ENCODE results near the gene OMA1. TPM values are rescaled to one million over a fixed set of nuclear protein-coding genes. Genes with fewer than 3 reads are reported as not detected.
"Not testable (repeated sequence)": the region's sequence is repeated elsewhere in the genome, so short reads cannot be mapped to it uniquely, and the experiment has no call there.

Gene OMA1
- polyA plus RNA-seq (2013, experiment 1 of 2; ENCODE audit: insufficient read length), result 9.3 TPM
- polyA plus RNA-seq (2013, experiment 2 of 2; ENCODE audit: insufficient read length), result 10.0 TPM

- peak; percentile 97 for DNase-seq
Observed at GRCh38 chr1:58546520-58547308, at the start of gene OMA1. TSS of gene OMA1 (minus strand) at chr1:58546726. CDS start at chr1:58539294, 7,432 bp downstream.

DNA sequence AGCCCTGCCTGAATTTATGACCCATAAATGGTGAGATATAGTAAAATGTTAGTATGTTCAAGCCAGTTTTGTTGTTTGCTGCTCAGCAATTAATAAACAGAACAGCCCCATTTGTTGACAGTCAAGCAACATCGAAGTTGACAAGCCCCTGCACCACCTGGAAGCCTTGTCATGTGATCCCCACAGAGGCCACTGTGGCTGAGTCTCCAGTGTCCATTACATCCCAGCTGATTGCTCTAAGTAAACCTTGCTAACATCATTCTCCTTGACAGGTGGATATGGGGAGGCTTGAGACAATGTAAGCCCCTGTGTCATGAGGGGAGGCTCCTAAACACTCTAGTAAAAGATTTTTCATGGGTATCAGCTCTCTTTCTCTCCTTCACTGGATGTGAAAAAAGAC is 48.0 kb upstream of the OMA1 start:
- DNase-seq, result no peak

- peak; percentile 93 for DNase-seq
Observed at GRCh38 chr1:58592522-58593134, 46.1 kb upstream of the OMA1 start.

DNA sequence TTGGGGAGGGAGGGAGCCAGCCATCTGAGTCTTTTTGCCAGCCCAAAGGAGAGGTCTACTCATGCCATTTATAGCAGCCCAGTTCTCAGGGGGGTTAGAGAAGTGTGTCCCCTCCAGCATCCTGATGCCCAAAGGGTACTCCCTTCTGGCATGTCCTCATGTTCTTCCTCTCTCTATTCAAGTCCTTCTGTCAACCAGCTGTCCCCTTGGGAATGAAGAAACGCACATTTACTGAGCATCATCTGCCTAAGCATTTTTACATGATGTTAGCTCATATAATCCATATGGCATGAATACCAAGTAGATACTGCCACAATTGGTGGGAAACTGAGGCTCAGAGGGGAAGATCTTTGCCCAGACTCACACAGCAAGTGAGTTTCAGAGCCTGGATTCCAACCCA is 45.3 kb upstream of the OMA1 start:
- no peak for DNase-seq

- DNase-seq, result no peak
Observed at GRCh38 chr1:58590019-58590418, 43.5 kb upstream of the OMA1 start.

DNA sequence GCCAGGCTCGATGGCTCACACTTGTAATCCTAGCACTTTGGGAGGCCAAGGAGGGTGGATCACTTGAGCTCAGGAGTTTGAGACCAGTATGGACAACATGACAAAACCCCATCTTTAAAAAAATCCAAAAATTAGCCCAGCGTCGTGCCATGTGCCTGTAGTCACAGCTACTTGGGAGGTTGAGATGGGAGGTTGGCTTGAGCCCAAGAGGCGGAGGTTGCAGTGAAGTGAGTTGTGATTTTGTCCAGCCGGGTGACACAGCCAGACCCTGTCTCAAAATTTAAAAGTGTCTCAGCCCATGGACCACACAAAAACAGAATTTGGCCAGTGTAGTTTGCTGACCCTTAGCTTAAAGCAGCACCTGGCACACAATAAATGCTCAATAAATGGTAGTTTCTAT is 41.9 kb upstream of the OMA1 start:
- DNase-seq, result no peak

- DNase-seq, result no peak
Observed at GRCh38 chr1:58587667-58588066, 41.1 kb upstream of the OMA1 start.

GRCh38 chr1:58586271-58586670 is 39.7 kb upstream of the OMA1 start:
- DNase-seq, result no peak

- DNase-seq, result peak; percentile 40
Observed at GRCh38 chr1:58585581-58586151, 39.1 kb upstream of the OMA1 start.

DNA sequence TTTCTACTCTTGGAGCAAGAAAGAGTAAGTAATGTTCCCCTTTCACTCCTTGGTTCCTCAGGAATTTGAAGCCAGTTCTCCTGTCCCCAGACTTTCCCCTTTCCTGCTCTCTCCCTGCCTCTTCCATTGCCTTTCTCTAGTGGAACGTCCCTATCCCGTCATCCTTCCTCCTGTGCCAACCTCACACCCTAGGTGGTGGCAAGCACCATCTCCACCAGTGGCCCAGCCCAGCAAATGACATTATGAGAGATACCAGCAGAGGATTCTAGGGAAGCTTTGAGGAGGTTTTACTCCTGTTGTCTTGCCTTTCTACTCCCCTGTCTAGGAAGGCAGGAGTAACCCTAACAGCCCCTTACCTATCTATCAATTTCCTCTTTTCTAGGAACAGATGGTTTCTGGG is 38.6 kb upstream of the OMA1 start:
- no peak for DNase-seq

- peak; percentile 97 for DNase-seq
Observed at GRCh38 chr1:58584082-58584895, 37.8 kb upstream of the OMA1 start.

DNA sequence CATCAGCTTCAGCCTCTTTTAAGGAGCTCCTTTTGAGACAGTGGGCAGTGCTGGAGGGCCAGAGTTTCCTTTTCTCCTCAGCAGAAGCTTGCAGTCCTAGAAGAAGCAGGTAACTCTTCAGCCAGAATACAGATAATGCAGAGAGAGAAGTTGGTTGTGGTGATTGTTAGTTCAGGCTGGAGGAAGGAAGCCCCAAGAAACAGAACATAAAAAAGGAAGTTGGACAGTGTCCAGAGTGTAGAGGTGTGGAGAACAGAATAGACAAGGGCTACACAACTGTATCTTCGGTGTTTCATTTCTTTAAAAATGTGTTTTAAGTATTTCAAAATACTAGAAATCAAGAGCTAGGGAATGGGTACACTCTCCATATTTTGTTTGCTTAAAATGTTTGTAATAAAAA is 37.0 kb upstream of the OMA1 start:
- DNase-seq, result no peak

GRCh38 chr1:58582143-58582542 is 35.6 kb upstream of the OMA1 start:
- not testable (repeated sequence) for DNase-seq

- DNase-seq, result no peak
Observed at GRCh38 chr1:58581641-58582040, 35.1 kb upstream of the OMA1 start.

GRCh38 chr1:58580186-58580585 is 33.7 kb upstream of the OMA1 start:
- DNase-seq, result no peak

DNA sequence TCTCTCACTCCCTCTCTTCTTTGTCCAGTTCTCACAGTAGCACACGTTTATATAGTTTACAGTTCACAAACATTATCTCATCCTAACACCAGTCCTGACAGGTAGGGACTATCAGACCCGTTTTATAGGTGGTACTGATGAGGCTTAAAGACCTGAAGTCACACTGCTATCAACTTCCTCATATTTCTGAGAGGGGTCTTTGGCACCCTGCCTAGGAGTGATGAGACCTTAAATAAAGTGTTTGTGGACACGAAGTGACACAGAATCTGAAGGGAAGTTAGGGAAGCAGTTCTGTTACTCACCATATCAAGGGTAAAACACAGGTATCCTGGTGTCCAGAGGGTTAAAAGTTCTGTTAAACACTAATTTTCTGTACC is 31.1 kb upstream of the OMA1 start:
- DNase-seq, result no peak

DNA sequence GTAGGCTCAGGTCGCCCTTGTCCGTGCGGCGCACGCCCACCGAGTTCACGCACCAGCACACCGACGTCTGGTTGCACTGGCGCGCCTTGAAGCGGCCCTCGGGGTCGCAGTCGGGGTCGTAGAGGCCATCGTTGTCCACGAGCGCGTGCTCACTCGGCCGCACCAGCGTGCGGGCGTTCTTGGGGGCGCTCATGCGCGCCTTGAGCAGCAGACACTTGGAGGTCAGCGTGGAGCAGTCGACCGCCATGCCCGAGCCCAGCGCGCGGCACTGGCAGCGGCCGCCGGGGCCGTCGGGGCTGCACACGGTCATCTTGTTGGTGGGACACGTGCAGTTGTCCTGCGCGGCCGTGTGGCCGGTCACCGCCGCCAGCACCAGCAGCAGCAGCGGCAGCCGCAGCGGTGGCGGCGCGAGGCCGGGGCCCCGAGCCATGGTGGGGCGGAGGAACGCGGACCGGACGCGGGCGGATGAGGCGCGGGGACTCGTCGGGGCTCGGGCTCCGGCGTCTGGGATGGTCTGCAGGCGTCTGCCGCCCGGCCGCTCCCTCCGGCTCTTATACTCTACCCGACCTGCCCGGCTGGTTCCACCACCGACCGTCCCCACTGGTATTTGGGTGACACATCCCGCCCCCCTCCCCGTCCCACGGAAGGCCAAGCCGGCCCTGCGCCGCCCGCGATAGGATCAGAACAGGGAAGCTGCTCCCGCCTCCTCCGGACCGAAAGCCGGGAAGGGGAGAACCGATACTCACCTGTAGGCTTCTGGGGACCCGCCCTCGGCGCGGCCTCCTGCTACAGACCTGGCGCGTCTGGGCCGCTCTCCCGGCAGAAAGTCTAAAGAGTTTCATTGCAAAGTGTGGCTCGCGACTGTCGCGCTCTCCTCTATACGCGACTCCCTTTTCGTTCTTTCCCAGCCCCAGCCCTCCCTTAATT is 30.5 kb upstream of the OMA1 start, which contains the start of gene TACSTD2:
TACSTD2 (minus strand) TSS at position 526 of the 927 bp plus-strand sequence; CDS start at position 430, 96 bp downstream.
- no peak for DNase-seq

DNA sequence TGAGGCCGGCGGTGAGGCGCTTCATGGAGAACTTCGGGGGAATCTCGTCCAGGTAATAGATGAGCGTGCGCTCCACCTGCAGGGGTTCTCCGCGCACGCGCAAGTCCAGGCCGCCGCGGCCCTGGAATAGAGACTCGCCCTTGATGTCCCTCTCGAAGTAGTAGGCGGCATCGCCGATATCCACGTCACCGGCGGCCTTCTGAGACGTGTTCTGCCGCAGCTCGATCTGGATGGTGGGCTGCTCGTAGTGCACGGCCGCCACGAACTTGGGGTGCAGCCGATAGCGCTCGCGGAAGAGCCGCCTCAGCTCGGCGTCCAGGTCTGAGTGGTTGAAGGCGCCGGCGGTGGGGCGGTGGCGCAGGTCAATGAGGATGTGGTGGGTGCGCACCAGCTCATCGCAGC is 29.8 kb upstream of the OMA1 start:
- no peak for DNase-seq

DNA sequence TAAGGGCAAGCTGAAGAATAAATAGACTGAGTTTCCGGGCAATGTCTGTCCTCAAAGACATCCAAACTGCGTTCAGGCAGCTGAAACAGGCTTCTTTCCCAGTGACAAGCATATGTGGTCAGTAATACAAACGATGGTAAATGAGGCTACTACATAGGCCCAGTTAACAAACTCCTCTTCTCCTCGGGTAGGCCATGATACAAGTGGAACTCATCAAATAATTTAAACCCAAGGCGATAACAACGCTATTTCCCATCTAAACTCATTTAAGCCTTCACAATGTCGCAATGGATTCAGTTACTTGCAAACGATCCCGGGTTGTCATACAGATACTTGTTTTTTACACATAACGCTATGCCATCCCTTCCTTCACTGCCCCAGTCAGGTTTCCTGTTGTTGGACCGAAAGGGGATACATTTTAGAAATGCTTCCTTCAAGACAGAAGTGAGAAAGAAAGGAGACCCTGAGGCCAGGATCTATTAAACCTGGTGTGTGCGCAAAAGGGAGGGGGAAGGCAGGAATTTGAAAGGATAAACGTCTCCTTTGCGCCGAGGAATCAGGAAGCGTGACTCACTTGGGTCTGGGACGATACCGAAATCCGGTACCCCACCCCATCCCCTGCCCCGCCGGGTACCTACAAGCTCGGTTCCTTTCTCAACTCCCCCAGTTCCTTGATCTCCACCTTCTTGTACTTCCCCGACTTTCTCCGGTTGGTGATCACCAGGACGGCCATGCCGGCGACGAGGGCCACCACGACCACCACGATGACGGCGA is 29.2 kb upstream of the OMA1 start:
- DNase-seq, result no peak

GRCh38 chr1:58574816-58575215 is 28.3 kb upstream of the OMA1 start:
- DNase-seq, result no peak
